ENCODE results near the gene BTBD1. TPM values are rescaled to one million over a fixed set of nuclear protein-coding genes. Genes with fewer than 3 reads are reported as not detected.

Gene BTBD1
- total RNA-seq, 1 experiment from 2014 or later: 80.0 TPM

DNA sequence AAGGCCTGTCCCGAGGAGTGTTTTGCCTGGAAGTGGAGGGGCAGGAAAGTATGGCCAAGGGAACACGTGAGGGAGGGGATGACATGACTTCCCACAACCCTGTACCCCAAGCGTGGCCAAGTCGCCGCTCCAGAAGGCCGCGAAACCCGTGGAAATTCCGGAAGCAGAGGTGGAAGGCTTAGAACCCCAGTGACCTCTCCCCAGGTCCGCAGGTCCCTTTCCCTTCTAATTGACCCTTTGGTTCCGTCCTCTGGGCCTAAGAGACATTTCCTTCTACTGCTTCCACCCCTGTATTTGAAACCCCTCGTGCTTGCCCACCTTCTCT is 548 bp upstream of the BTBD1 start:
- ATAC-seq (no peak), DNase-seq (ENCODE audit: low read depth, low spot score) (no peak)
- no peak overlapping the region for H2AFZ ChIP-seq (ENCODE audit: low read depth, low read length, poor library complexity, severe bottlenecking)
- peak overlapping the region; percentile 90 for H3K9ac ChIP-seq (ENCODE audit: low read length)
- ChIA-PET POLR2A (interaction anchor here (0.8 to 1.0 kb wide), 5 partner anchors 10 to 61 kb away, joined by 3 read pairs; no protein-coding TSS in a partner anchor), RAD21 (ENCODE audit: low non-redundant PET in 1 of 2, low total read pairs in 2 of 2, uncharacterized antibody in 2 of 2, unreplicated experiment in 2 of 2) (no interaction called here), CTCF (interaction anchor here (1.2 kb wide), 1 partner anchor 313 kb away, joined by 4 read pairs; no protein-coding TSS in a partner anchor)
- TF ChIP-seq POLR2AphosphoS5 (IDR thresholded peaks at IDR 0.05; ENCODE audit: low read depth, low read length) (no peak), YY1 (IDR thresholded peaks at IDR 0.05; ENCODE audit: extremely low read depth, insufficient replicate concordance, low read depth, low read length) (no peak), POLR2A (IDR thresholded peaks at IDR 0.05; ENCODE audit: borderline replicate concordance, extremely low read depth, insufficient read depth, insufficient read length) (no peak), SP1 (IDR thresholded peaks at IDR 0.05; ENCODE audit: low read depth) (no peak), SRF (IDR thresholded peaks at IDR 0.05; ENCODE audit: low read depth) (no peak), ZFX (IDR thresholded peaks at IDR 0.05) (no peak), ZNF274 (IDR thresholded peaks at IDR 0.05; ENCODE audit: low read depth, low read length) (no peak), FOSL1 (IDR thresholded peaks at IDR 0.05; ENCODE audit: low read depth) (no peak), EZH2 (IDR thresholded peaks at IDR 0.05) (no peak), CBX3 (IDR thresholded peaks at IDR 0.05; ENCODE audit: low read depth) (no peak), CEBPB (IDR thresholded peaks at IDR 0.05; ENCODE audit: low read depth) (no peak), EGR1 (IDR thresholded peaks at IDR 0.05; ENCODE audit: low read depth) (no peak), TCF7L2 (IDR thresholded peaks at IDR 0.05; ENCODE audit: borderline replicate concordance, extremely low read depth, insufficient read depth, insufficient read length) (no peak), ZBTB33 (IDR thresholded peaks at IDR 0.05; ENCODE audit: extremely low read depth, insufficient replicate concordance, low read length) (no peak), SIN3A (IDR thresholded peaks at IDR 0.05; ENCODE audit: low read depth) (no peak)
- TF ChIP-seq, protein P1, sequence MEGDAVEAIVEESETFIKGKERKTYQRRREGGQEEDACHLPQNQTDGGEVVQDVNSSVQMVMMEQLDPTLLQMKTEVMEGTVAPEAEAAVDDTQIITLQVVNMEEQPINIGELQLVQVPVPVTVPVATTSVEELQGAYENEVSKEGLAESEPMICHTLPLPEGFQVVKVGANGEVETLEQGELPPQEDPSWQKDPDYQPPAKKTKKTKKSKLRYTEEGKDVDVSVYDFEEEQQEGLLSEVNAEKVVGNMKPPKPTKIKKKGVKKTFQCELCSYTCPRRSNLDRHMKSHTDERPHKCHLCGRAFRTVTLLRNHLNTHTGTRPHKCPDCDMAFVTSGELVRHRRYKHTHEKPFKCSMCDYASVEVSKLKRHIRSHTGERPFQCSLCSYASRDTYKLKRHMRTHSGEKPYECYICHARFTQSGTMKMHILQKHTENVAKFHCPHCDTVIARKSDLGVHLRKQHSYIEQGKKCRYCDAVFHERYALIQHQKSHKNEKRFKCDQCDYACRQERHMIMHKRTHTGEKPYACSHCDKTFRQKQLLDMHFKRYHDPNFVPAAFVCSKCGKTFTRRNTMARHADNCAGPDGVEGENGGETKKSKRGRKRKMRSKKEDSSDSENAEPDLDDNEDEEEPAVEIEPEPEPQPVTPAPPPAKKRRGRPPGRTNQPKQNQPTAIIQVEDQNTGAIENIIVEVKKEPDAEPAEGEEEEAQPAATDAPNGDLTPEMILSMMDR (IDR thresholded peaks at IDR 0.05 in 2 of 3, conservative IDR thresholded peaks at IDR 0.05 in 1 of 3; ENCODE audit: borderline replicate concordance in 1 of 3, insufficient read depth in 1 of 3, low read depth in 2 of 3, low read length in 2 of 3): no peak
- TF ChIP-seq, protein P2, sequence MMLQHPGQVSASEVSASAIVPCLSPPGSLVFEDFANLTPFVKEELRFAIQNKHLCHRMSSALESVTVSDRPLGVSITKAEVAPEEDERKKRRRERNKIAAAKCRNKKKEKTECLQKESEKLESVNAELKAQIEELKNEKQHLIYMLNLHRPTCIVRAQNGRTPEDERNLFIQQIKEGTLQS (IDR thresholded peaks at IDR 0.05): no peak
- TF ChIP-seq, protein P3, sequence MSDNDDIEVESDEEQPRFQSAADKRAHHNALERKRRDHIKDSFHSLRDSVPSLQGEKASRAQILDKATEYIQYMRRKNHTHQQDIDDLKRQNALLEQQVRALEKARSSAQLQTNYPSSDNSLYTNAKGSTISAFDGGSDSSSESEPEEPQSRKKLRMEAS (IDR thresholded peaks at IDR 0.05): no peak
- peak overlapping the region; percentile 36 to 91 for H3K4me3 ChIP-seq (replicated peaks in 1 of 2; ENCODE audit: low read depth in 1 of 2, low read length in 2 of 2)
- no TSS peak for BruUV-seq (replicated peaks)
- peaks cover 43% of the 10 kb centered on the region for H3K79me2 ChIP-seq (ENCODE audit: insufficient read depth, low read length)
- H3K27ac ChIP-seq (ENCODE audit: low read depth, low read length): peak overlapping the region; percentile 97
- peak overlapping the region; percentile 87 for H3K4me2 ChIP-seq (ENCODE audit: low read length)
- no peaks in the 10 kb centered on the region for H3K9me3 ChIP-seq (ENCODE audit: control insufficient read depth in 1 of 2, insufficient read depth in 1 of 2, low read depth in 1 of 2, low read length in 2 of 2)
- peaks cover 0 to 12% of the 10 kb centered on the region in 2 experiments; a peak in 1 of 4 replicates for H3K36me3 ChIP-seq (ENCODE audit: control insufficient read depth in 1 of 2, insufficient read depth in 2 of 2, low read length in 2 of 2)
- H4K20me1 ChIP-seq (ENCODE audit: insufficient read depth): peaks cover 6% of the 10 kb centered on the region; the same call in 1 of the 2 replicates
- peaks cover 9 to 22% of the 10 kb centered on the region in 2 experiments; a peak in 3 of 4 replicates for H3K4me1 ChIP-seq (ENCODE audit: control insufficient read depth in 1 of 2, insufficient read depth in 2 of 2, low read length in 2 of 2)
- intact Hi-C loops (cut with micrococcal nuclease): no loop called here
- H3K27me3 ChIP-seq (ENCODE audit: insufficient read depth, low read length): no peaks in the 10 kb centered on the region
- no peaks in the 10 kb centered on the region for H3K9me2 ChIP-seq (ENCODE audit: insufficient read depth)

All from HCT116 (cell line).